HG03432 (cell line): Measurements from ENCODE around the gene GPR161.

ENCODE experiments used
- ATAC-seq: cut with Tn5 transposase; IDR thresholded peaks from one replicate; pipeline ENCODE4 v1.9.1; 2021; ENCODE audit warnings: mild to moderate bottlenecking, moderate library complexity; ENCODE audit not compliant: unreplicated experiment

Gene GPR161

DNA sequence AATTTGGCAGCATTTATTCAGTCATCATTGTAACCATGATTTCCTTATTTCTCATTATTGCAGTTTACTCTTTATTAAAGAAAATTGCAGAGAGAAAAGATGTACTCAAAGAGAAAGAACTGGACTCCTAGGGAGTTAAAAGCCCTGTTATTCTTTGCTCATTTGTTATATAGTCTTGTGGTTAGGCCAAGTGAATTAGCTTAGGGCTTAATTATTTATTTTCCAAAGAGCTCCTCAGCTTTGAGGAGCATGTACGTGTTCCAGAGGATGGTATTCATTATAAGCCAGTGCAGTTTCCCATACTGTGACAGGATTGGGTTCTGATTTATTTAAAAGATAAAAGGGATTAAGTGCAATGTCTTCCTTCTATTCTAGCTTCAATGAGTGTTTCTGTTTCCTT is 86.4 kb downstream of the GPR161 start:
- no peak for ATAC-seq

DNA sequence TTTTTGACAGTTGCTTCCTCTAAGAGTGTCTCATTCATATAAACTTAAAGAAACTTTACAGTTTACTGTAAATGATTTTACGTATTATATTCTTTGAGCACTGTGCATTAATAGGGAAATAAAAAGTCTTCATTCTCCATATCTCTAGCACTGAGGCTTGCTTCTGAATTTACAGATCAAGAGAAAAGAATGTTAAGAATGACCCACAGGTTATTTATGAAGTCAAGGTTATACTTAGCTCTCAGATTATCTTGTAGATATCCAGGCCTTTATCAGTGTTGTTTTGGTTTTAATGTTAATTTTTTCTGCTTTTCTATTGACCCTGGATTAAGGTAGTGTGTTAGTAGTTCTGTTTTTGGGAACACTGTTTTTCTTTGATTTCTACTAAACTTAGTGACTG is 91.4 kb downstream of the GPR161 start:
- ATAC-seq, result no peak

DNA sequence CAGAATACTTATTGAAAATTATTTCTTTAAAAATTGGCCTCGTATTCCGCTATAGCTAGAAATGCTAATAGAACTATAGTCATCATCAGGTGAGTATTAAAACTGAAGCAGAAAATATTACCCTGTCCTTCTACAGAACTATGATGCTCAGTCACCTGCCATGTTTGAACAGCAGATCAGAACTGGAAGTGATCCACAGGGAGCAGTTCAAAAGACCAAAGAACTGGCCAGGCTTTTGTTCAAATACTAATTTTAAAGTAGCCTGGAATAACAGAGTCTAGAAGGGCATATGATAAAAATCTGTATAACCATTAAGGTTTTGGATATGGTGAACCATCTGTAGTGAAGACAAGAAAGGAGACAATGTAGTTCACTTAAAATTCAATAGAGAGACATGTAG is 94.4 kb downstream of the GPR161 start:
- ATAC-seq, result no peak

DNA sequence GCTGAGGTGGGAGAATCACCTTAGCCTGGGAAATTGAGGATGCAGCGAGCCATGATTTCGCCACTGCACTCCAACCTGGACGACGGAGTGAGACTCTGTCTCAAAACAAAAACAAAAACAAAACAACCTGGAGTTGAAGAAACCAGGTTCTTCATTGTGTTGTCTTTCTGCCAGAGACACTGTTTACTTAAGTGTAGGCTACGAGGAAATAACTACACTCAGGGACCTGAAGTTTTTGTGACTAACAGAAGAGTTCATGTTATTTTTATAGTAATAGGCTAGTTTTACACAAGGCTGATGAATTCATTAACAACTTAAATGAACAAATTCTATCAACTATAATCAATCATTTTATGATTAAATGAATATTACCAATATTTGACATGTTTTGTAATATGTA is 101.4 kb downstream of the GPR161 start:
- no peak for ATAC-seq

DNA sequence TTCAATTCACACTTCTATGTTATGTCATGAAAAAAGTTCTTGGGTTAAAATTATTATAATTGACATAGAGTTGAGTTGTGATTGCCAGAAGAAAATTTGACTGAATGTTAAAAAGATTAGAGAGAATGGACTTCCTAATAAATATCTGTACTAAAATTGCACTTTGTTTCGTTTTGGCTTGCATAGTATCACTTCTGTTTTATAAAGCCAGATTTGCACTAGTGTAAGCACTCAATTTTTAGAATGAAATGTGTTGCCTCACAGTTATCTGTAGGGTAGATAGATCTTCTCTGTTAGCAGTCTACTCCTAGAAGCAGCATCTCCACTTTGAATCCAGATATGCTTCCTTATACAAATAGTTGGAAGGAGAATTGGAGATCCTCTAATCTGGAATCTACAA is 104.7 kb downstream of the GPR161 start:
- peak; percentile 51 for ATAC-seq

DNA sequence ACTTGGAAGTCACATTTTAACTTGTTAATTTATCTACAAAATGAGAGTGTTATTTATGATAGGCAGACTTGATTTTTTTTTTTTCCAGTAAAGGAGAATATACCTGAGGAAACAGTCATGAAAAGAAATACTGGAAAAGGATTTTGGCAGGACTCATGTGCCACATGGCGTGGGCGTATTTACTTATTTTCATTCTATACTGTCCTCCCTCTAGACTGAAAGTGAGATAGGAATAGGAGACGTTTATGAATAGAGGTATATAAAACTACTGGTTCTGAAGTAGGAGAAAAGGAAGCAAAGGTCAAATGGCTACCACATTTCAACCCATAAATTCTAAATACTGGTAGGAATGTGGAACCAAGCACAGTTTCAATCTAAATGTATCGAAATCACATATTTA is 105.1 kb downstream of the GPR161 start:
- peak; percentile 6 for ATAC-seq

DNA sequence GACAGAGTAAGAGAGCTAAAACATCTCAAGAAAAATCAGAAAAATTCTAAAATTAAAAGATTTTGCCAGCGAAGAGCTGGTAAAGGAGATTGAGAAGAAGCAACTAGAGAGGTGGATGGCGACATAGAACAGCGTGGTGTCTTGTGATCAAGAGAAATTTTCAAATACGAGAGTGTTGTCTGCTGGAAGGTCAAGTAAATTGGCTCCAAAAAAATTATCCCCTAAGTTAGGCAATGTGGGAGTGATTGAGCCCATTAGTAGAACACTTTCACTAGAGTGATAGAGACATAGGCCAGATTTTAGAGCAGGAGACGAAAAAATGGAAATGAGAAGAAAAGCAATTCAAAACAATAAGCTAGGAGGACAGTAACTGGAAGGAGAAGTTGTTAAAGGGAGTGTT is 105.5 kb downstream of the GPR161 start:
- no peak for ATAC-seq
